Measurements from ENCODE around the gene GNB2. TPM values are rescaled to one million over a fixed set of nuclear protein-coding genes. Genes with fewer than 3 reads are reported as not detected.

Gene GNB2
- total and polyA plus RNA-seq, 2 of the 8 experiments (the other 6 are each of a cell fraction or from before 2014, with no cell fraction given) = 157 to 260 TPM

DNA sequence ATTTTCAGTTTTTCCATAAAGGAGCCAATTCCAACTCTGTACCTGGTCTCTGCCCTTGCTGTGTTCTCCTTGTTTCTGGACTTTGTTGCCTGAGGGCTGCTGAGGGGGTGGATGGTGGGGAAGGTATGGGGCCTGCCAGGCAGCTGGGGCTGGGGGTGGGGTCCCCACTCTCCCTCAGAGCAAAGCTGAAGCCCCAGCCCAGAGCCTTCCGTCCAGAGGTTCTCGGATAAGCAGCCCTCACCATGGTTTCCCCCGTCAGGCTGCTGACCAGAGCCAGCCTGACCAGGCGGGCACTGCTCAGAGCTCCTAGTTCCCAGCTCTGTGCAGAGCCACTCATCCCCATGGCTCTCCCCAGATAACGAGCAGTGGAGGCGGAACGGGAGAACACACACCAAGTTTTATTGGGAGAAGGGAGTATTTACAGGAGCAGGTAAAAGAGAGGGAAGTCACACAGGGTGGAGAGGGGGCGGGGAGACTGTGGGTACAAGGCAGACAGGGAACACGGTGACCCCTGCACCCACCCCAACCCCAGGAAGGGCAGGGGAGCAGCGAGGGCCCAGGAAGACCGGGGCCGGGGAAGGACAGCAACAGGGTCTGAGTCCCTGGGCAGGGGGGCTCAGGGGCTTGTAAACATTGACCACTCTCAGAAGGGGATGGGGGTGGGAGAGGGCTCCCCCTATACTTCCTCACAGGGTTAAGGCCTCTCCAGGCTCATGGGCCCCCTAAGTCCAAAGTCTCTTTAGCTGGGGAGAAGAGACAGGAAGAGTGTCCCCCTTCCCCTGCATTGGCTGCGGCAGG lies 5.8 kb downstream of the GNB2 start:
- Histone ChIP-seq H3K4ac (replicated peaks; ENCODE audit: insufficient read length, low read depth, low read length) (no peak overlapping the region), H3K27ac (ENCODE audit: low read depth, low read length) (no peak overlapping the region; the same call in 1 of the 2 replicates), H2AK5ac (ENCODE audit: low read depth, low read length) (no peak overlapping the region), H4K20me1 (replicated peaks in 1 of 2; ENCODE audit: control insufficient read depth in 1 of 2, insufficient read depth in 2 of 2, low read length in 2 of 2) (peaks cover 13 to 35% of the 10 kb centered on the region in 2 experiments), H4K91ac (replicated peaks; ENCODE audit: insufficient read length, low read length) (no peak overlapping the region), H3K79me1 (ENCODE audit: low read depth, low read length) (peaks cover 3% of the 10 kb centered on the region), H2BK20ac (ENCODE audit: low read length) (no peak overlapping the region), H3K9me3 (ENCODE audit: insufficient read depth in 2 of 2, low read depth in 1 of 2, low read length in 1 of 2) (no peaks in the 10 kb centered on the region), H4K8ac (ENCODE audit: extremely low read depth, insufficient read depth, low read length) (no peak overlapping the region), H2AFZ (ENCODE audit: low read length) (no peak overlapping the region), H3K4me2 (ENCODE audit: insufficient read depth in 1 of 2, low read depth in 2 of 2, low read length in 2 of 2) (no peak overlapping the region; a peak in 1 of 4 replicates), H3K23ac (ENCODE audit: insufficient read length) (no peak overlapping the region), H3K79me2 (ENCODE audit: control insufficient read depth in 1 of 2, insufficient read depth in 2 of 2, low read length in 2 of 2) (no peaks in the 10 kb centered on the region), H3K18ac (ENCODE audit: extremely low read depth, low read length) (no peak overlapping the region), H3K23me2 (ENCODE audit: low read depth, low read length) (peaks cover 5% of the 10 kb centered on the region; the same call in 1 of the 2 replicates), H3K27me3 (replicated peaks in 1 of 4; ENCODE audit: control insufficient read depth in 3 of 4, extremely low read depth in 1 of 4, insufficient read depth in 3 of 4, low read length in 3 of 4) (no peaks in the 10 kb centered on the region), H3K36me3 (ENCODE audit: control insufficient read depth in 2 of 4, insufficient read depth in 4 of 4, low read length in 3 of 4) (peaks cover 20 to 75% (median 45%) of the 10 kb centered on the region in 4 experiments; a peak in 7 of 8 replicates), H3K14ac (ENCODE audit: insufficient read length) (no peak overlapping the region), H3K4me1 (replicated peaks in 1 of 4; ENCODE audit: control insufficient read depth in 3 of 4, insufficient read depth in 4 of 4, low read length in 3 of 4) (peaks cover 0 to 7% (median 4%) of the 10 kb centered on the region in 4 experiments; a peak in 6 of 7 replicates), H3K9ac (replicated peaks in 1 of 4; ENCODE audit: extremely low read depth in 1 of 4, low read depth in 3 of 4, low read length in 3 of 4) (no peak overlapping the region), H2BK15ac (ENCODE audit: low read length) (no peak overlapping the region), H4K5ac (ENCODE audit: insufficient read length, low read depth, low read length) (no peak overlapping the region), H3K56ac (replicated peaks; ENCODE audit: insufficient read length, low read depth, low read length) (no peak overlapping the region), H2BK120ac (replicated peaks; ENCODE audit: low read depth, low read length) (no peak overlapping the region), H3K4me3 (ENCODE audit: extremely low read depth in 1 of 4, insufficient read depth in 2 of 4, low read depth in 3 of 4, low read length in 4 of 4) (no peak overlapping the region), H2BK5ac (ENCODE audit: low read depth, low read length) (no peak overlapping the region), H2BK12ac (ENCODE audit: low read depth, low read length) (no peak overlapping the region)
- no peak for TF ChIP-seq SP2 (IDR thresholded peaks at IDR 0.05; ENCODE audit: low read length)
- TF ChIP-seq POLR2AphosphoS5 (IDR thresholded peaks at IDR 0.05; ENCODE audit: low read depth, low read length) = peak; percentile 53; the same call in 1 of the 2 replicates
- CTCF ChIA-PET (ENCODE audit: partially characterized antibody) = interaction anchor here (0.9 to 20.7 kb wide), 5 partner anchors 13 to 114 kb away, joined by 3 to 254 read pairs (median 5); partner anchors contain the start of genes GIGYF1 and POP7
- POLR2A ChIA-PET (ENCODE audit: partially characterized antibody) = interaction anchor here (0.7 to 10.3 kb wide), 19 partner anchors 10 to 177 kb away, joined by 3 to 257 read pairs (median 5); partner anchors contain the start of genes FBXO24, GIGYF1, MOSPD3 and PCOLCE
- 86% methylated on average over 13 of the region's 13 CpGs; no CpG with 5 or more reads in 1 of the 2 experiments for WGBS, 2 experiments (ENCODE audit: extremely low coverage in 1 of 2, insufficient coverage in 1 of 2, insufficient read length in 1 of 2, insufficient replicate concordance in 2 of 2, low coverage in 1 of 2, low lambda C conversion rate in 2 of 2, missing lambda C conversion rate in 1 of 2)
- FAIRE-seq = no peak
- DNase-seq (ENCODE audit: low read depth in 1 of 2, low spot score in 2 of 2) = no peak
